ENCODE results near the gene CDH13. TPM values are rescaled to one million over a fixed set of nuclear protein-coding genes. Genes with fewer than 3 reads are reported as not detected.

CDH13 gene
- total RNA-seq, 1 donor from 2014 or later: not detected

- Mint-ChIP-seq H3K9me3 (no peaks in the 10 kb centered on the region), H3K27me3 (no peaks in the 10 kb centered on the region), H3K4me3 (no peak overlapping the region), H3K27ac (no peak overlapping the region), H3K4me1 (no peaks in the 10 kb centered on the region), H3K36me3 (ENCODE audit: low read depth) (no peaks in the 10 kb centered on the region)
- ChIA-PET CTCF (no interaction called here), POLR2A (no interaction called here)
- intact Hi-C loops (cut with micrococcal nuclease): no loop called here
- DNase-seq (no peak), ATAC-seq (ENCODE audit: low read depth) (no peak)
- TF ChIP-seq CTCF (IDR thresholded peaks at IDR 0.05): no peak
These were observed 329.1 kb downstream of the CDH13 start for GRCh38 chr16:82955741-82956348.

- TF ChIP-seq CTCF (IDR thresholded peaks at IDR 0.05): no peak
- Mint-ChIP-seq H3K4me3 (no peak overlapping the region), H3K4me1 (no peaks in the 10 kb centered on the region), H3K27ac (no peak overlapping the region), H3K27me3 (no peaks in the 10 kb centered on the region), H3K36me3 (ENCODE audit: low read depth) (no peaks in the 10 kb centered on the region), H3K9me3 (no peaks in the 10 kb centered on the region)
- intact Hi-C loops (cut with micrococcal nuclease): no loop called here
- ChIA-PET CTCF (no interaction called here), POLR2A (no interaction called here)
- no peak for DNase-seq
- ATAC-seq (ENCODE audit: low read depth): no peak
These were observed 330.4 kb downstream of the CDH13 start for GRCh38 chr16:82957212-82957611.

GRCh38 chr16:82960918-82961317 lies 334.1 kb downstream of the CDH13 start:
- Mint-ChIP-seq H3K4me3 (no peak overlapping the region), H3K36me3 (ENCODE audit: low read depth) (no peaks in the 10 kb centered on the region), H3K27ac (no peak overlapping the region), H3K27me3 (no peaks in the 10 kb centered on the region), H3K9me3 (no peaks in the 10 kb centered on the region), H3K4me1 (no peaks in the 10 kb centered on the region)
- TF ChIP-seq CTCF (IDR thresholded peaks at IDR 0.05): no peak
- no peak for ATAC-seq (ENCODE audit: low read depth)
- DNase-seq: no peak
- ChIA-PET CTCF (no interaction called here), POLR2A (no interaction called here)
- intact Hi-C loops (cut with micrococcal nuclease): no loop called here

- Mint-ChIP-seq H3K9me3 (no peaks in the 10 kb centered on the region), H3K4me1 (no peaks in the 10 kb centered on the region), H3K27me3 (no peaks in the 10 kb centered on the region), H3K27ac (no peak overlapping the region), H3K36me3 (ENCODE audit: low read depth) (no peaks in the 10 kb centered on the region), H3K4me3 (no peak overlapping the region)
- ChIA-PET CTCF (no interaction called here), POLR2A (no interaction called here)
- intact Hi-C loops (cut with micrococcal nuclease): no loop called here
- ATAC-seq (ENCODE audit: low read depth): no peak
- TF ChIP-seq CTCF (IDR thresholded peaks at IDR 0.05): no peak
- no peak for DNase-seq
These were observed 336.9 kb downstream of the CDH13 start for GRCh38 chr16:82963653-82964052.

DNA sequence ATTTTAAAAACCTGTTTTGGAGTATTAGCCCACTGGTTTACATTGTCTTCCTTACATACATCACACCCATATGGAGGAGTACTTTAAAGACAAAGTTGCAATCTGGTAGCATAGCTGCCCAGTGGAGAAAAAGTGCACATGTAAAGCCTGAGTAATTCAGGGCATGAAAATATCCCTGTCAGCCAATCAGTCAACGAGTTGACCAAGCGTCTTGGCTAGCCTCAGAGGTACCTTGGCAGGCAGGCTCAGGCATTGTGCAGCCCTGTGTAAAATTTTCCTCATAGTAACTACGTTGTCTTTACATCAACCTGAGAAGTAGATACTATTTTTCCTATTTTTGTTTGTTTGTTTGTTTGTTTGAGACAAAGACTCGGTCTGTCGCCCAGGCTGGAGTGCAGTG lies 339.0 kb downstream of the CDH13 start:
- TF ChIP-seq CTCF (IDR thresholded peaks at IDR 0.05): no peak
- Mint-ChIP-seq H3K9me3 (no peaks in the 10 kb centered on the region), H3K4me3 (no peak overlapping the region), H3K4me1 (no peaks in the 10 kb centered on the region), H3K27ac (no peak overlapping the region), H3K36me3 (ENCODE audit: low read depth) (no peaks in the 10 kb centered on the region), H3K27me3 (no peaks in the 10 kb centered on the region)
- ATAC-seq (ENCODE audit: low read depth) (no peak), DNase-seq (no peak)
- intact Hi-C loops (cut with micrococcal nuclease): no loop called here
- POLR2A ChIA-PET: no interaction called here
- CTCF ChIA-PET: no interaction called here

All from activated B cell treated with CpG ODN at 0.5 μM for 24 hours (primary cell).